GM18519 (cell line): ENCODE results near the gene OOSP3.
"Not testable (repeated sequence)": the region's sequence is repeated elsewhere in the genome, so short reads cannot be mapped to it uniquely, and the experiment has no call there.

Source experiments
- ATAC-seq: cut with Tn5 transposase; IDR thresholded peaks from one replicate; pipeline ENCODE4 v1.9.1; 2021; ENCODE audit warnings: mild to moderate bottlenecking, moderate library complexity; ENCODE audit not compliant: unreplicated experiment, low FRiP score

OOSP3 gene

DNA sequence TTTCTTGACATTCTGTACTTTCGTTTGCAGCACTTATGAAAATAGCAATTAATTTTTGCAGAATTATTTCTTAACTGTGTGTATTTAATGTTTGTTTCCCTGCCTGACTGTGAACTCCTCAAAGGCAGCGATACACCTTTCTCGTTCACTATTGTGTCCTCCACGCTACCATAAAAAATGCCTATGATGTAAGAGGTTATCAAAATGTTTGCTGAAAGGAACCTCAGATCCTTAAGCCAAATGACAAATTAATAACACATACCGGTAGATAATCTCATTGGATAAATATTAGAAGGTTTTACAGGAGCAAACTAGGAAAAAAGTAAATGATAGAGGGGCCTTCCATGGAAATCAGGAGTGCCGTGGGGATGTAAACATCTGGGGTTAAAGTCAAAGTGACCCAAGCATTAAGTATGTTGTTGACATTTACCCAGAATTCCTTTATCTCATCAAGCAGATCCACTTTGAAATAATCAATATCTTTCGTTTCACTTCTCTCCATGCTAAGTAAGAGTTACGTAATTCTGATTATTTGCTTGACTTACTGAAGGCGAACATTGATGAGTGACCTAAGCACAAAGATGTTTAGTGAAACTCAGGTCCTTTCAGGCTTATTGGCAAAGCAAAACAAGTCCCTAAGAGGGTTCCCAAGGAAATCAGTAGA, 2.6 kb upstream of the OOSP3 start:
- no peak for ATAC-seq

DNA sequence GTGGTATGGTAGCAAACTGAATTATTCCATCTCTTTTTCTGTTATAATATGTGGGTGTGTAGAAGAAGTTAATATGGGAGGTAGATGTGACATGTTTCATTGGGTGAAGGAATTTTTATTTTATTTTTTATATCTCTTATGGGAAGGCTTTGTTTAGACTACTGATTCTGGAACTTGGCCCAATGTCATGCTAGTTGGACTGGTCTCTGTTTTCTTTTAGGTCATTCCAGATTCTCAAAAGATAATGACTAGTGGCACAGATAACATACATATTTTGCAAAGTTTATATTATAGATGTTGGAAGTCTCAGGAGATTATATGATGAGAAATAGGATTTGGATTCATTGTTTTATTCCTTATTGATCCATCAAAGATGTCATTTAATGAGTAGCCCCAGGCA, 1.3 kb upstream of the OOSP3 start:
- no peak for ATAC-seq

GRCh38 chr11:59877784-59878183, 798 bp upstream of the OOSP3 start:
- ATAC-seq: no peak

DNA sequence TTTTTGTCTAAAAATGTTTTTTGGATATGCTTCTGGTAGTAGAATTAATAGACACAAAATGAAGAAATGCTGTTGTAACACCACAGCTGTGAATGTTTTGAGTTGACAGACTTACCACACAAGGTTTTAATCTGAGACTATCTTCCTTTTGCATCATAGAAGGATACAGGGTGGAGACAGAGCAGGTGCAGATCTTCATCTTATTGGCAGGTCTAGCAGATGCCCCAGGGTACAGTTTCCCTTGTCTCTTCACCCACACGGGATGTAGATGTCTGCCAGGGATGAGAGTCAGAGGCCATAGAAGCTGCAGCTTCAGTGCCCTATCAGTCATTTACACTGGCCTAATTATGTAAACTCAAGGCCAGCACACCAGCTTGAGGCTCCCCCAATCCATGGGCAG, 985 bp downstream of the OOSP3 start:
- ATAC-seq: no peak

DNA sequence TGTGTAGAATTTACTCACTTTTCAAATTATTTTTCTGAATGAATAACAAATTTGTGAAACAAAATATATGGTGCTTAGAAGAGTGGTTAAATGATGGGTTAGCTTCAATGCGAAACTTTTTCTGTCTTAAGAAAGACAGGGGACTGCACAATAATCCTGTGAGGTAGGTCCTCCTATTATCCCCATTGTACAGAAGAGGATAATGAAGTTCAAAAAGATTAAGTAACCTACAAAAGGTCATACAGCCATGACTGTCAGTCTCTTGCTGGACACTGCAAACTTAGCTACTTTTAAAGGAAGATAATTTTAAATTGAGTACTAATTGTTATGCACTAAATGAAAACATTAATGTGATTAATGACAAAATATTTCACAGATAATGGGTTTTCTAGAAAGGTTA, 5.0 kb downstream of the OOSP3 start:
- no peak for ATAC-seq

GRCh38 chr11:59887156-59887555, 8.6 kb downstream of the OOSP3 start:
- not testable (repeated sequence) for ATAC-seq

- no peak for ATAC-seq
These were observed 13.2 kb downstream of the OOSP3 start for GRCh38 chr11:59891781-59892181.

DNA sequence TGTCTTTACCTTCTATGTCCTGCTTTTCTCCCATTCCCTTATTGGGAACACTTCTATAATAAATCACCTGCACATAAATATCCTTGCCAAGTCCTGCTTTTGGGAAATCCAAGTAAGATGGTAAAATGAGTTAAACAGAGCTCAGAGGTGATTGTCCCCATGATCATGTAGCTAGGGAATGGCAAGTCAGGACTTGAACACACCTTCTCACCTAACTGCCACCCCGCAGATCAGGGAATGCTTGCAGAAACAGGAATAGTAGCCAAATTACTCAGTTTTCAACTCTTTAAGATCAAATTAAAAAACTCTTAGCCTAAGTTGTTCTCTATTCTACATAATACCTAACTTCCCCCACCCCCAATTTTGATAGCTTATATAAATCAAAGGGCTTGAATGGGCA, 16.0 kb downstream of the OOSP3 start:
- no peak for ATAC-seq

DNA sequence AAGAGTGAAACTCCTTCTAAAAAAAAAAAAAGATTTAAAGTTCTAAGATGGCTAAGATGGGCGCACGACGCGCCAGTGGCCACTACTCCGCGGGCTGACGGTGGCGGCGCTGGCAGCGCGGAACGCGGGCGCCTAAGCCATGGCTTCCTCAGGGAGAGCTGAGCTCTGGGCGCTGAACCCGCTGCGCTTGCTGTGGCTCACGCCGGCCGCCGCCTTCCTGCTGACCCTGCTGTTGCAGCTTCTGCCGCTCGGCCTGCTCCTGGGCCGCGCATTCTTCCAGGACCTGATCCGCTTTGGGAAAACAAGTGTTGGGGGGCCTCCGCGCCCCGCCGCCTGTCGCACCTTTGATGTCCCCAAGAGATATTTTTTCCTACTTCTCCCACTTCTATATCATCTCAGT, 19.5 kb downstream of the OOSP3 start:
- no peak for ATAC-seq

DNA sequence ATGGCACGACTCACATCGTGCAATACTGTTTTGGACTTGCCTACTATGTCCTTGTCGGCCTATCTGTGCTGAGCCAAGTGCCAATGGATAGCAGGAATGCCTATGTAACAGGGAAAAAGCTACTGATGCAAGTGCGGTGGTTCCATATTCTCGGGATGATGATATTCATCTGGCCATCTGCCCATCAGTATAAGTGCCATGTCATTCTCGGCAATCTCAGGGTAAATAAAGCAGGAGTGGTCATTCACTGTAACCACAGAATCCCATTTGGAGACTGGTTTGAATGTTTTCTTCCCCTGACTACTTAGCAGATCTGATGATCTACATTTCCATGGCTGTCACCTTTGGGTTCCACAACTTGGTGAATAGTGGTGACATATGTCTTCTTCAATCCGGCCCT, 20.1 kb downstream of the OOSP3 start:
- ATAC-seq: no peak

DNA sequence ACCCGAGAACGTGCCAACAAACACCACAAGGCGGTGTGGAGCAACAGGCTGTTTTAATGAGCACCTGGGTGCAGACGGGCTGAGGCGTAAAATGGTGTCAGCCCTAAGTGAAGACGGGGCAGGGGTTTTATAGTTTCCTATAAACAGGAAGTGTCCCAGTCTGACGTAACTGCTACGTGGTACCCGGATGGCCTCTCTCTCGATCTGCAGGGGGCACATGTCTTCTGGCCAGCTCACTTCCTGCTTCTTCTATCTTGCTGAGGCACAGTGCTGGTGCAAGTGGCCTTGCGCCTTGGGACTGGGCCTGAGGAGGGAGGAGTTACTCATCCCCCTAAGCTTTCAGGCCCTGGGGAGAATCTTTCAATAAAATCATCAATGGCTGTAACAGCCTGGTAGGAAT, 20.9 kb downstream of the OOSP3 start:
- ATAC-seq: no peak

DNA sequence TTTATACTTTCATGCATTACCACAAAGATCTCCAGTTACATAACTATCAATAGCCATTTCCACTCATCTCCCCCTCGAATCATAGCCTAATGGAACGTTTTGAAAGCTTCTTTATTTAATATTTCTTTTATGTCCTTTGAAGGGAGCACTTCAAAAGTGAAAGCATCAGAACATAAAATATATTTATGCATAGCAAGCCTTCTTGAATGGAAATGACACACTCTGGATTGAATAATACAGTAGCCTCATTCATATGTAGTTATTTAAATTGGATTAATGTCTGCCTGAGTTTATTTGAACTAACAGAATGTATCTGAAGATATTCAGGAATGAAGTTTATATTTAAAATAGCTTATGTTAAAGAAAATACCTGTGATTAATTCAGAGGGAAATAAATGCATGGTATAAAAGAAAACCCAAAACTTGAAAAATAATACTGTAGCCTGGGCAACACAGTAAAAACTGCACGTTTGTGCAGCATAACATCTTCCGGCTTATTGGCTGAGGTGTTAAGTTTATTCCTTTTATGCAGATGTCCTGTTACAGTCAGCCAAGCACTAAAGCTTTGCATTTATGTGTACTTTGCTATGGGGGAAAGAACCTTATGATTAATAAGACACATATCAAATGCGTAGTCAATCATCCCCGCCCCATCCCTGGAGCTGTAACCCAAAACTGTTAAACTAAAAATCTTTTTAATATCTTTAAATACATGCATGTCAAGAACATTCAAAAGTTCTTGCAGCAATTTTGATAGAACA, 22.0 kb downstream of the OOSP3 start:
- no peak for ATAC-seq

- ATAC-seq: no peak
These were observed 22.7 kb downstream of the OOSP3 start for GRCh38 chr11:59901306-59901705.

DNA sequence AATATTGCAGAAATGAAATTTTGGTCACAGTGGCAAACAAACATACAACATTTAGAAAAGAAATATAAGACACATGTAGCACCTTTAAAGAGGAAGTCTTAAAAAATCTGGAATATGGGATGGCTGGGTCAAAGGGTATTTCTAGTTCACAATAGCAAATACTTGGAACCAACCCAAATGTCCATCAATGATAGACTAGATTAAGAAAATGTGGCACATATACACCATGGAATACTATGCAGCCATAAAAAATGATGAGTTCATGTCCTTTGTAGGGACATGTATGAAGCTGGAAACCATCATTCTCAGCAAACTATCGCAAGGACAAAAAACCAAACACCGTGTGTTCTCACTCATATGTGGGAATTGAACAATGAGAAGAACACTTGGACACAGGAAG, 25.0 kb downstream of the OOSP3 start:
- not testable (repeated sequence) for ATAC-seq

DNA sequence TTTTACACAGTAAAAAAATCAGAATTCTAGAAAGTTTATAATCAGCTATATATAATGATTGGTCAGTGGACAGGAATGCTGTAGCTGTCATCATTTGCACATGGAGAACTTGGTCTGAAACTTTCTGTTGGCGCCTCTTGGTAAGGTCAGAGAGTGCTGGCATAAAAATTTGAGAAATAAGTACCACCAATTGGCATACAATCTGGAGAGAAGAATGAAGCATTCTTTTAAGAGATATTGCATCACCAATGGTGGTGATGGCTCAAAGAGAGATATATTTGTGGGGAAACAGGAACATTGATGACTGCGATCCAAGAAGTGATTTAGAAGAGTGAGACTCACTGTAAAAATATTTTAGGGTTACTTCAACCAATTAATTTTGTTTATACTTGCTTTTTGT, 39.9 kb downstream of the OOSP3 start:
- no peak for ATAC-seq

GRCh38 chr11:59918987-59919589, 40.5 kb downstream of the OOSP3 start:
- no peak for ATAC-seq

DNA sequence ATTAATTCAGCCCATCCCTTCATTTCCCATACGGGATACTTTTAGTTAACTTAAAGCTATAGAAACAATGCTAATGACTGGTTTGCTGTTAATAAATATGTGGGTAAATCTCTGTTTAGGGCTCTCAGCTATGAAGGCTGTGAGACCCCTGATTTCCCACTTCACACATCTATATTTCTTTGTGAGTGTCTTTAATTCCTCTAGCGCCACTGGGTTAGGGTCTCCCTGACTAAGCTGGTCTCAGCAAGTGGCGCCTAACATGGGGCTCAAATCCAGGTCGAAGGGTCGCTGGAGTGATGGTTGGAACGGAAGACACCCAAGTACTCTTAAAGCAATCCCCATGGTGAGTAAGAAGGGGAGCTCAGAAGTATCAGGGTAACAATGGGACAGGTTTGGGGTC, 45.2 kb downstream of the OOSP3 start:
- no peak for ATAC-seq

DNA sequence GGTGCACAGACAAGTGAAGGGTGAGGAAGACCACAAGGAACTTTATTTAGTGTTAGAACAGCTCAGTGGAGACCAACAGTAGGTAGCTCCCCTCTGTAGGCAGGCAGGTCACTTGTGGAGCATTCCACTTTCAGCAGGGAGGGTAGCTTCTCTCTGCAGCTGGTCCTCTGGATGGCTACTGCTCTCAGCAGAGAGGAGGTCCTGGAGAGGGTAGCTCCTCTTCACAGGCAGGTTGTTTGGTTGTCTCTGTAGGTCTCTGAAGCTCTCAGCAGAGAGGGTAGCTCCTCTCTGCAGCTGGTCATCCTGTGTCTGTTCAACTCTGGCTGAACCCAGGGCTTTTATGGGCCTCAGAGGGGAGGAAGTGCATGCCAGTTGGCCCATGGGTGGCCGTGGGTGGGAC, 53.1 kb downstream of the OOSP3 start:
- ATAC-seq: no peak

DNA sequence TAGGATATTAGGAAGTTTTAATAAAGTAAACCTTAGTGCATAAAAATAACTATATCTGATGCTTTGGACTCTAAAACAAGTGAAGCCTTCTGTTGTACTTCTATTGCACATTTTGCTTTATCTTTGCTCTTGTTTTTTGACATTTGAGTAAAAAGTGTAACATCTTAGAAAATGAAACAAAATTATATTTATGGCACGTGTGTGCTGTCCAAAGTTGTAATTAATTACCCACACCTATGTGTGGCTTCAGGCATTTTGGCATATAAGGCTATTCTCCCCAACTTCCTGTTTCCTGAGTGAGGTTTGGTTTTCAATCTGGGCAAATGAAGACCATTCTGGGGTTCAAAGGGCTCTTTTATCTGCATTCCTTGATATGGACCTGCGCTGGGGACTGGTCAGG, 59.5 kb downstream of the OOSP3 start, which contains the start of gene OOSP1:
OOSP1 (plus strand) TSS at position 301 of the 400 bp plus-strand sequence; CDS start at position 324, 23 bp downstream.
- ATAC-seq: no peak

- no peak for ATAC-seq
These were observed 60.1 kb downstream of the OOSP3 start for GRCh38 chr11:59938718-59939117.

DNA sequence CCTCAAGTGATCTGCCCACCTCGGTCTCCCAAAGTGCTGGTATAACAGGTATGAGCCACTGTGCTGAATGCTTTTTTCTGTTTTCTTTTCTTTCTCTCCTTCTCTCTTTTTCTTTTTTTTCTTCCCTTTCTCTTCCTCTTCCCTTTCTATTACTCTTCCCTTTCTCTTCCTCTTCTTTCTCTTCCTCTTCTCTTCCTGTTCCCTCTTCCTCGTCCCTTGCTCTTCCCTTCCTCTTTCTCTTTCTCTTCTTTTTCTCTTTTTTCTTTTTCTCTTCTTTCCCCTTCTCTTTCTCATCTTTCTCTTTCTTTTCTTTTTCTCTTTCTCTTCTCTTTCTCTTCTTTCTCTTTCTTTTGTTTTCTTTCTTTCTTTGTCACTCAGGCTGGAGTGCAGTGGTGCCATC, 60.9 kb downstream of the OOSP3 start:
- no peak for ATAC-seq

- no peak for ATAC-seq
These were observed 62.5 kb downstream of the OOSP3 start for GRCh38 chr11:59941091-59941490.
